ENCODE results near the gene ACSF2.

Gene ACSF2

GRCh38 chr17:50492214-50492613, 66.2 kb downstream of the ACSF2 start:
- Mint-ChIP-seq H3K4me3 (no peak overlapping the region), H3K36me3 (no peaks in the 10 kb centered on the region), H3K27ac (no peak overlapping the region), H3K27me3 (no peaks in the 10 kb centered on the region), H3K4me1 (no peaks in the 10 kb centered on the region), H3K9me3 (no peaks in the 10 kb centered on the region)
- ATAC-seq (ENCODE audit: low read depth) = no peak
- no peak for DNase-seq (ENCODE audit: low spot score in 2 of 2)

GRCh38 chr17:50493744-50494143, 67.7 kb downstream of the ACSF2 start:
- H3K27me3 Mint-ChIP-seq = no peaks in the 10 kb centered on the region
- DNase-seq (ENCODE audit: low spot score in 2 of 2) = no peak
- no peak overlapping the region for H3K4me3 Mint-ChIP-seq
- H3K36me3 Mint-ChIP-seq = no peaks in the 10 kb centered on the region
- no peaks in the 10 kb centered on the region for H3K9me3 Mint-ChIP-seq
- no peak overlapping the region for H3K27ac Mint-ChIP-seq
- ATAC-seq (ENCODE audit: low read depth) = no peak
- H3K4me1 Mint-ChIP-seq = no peaks in the 10 kb centered on the region

GRCh38 chr17:50495217-50495823, 69.3 kb downstream of the ACSF2 start:
- Mint-ChIP-seq H3K9me3 (no peaks in the 10 kb centered on the region), H3K4me3 (no peak overlapping the region), H3K27ac (no peak overlapping the region), H3K4me1 (no peaks in the 10 kb centered on the region), H3K27me3 (no peaks in the 10 kb centered on the region), H3K36me3 (no peaks in the 10 kb centered on the region)
- ATAC-seq (ENCODE audit: low read depth) (no peak), DNase-seq (ENCODE audit: low spot score in 2 of 2) (no peak)

GRCh38 chr17:50495918-50496317, 69.9 kb downstream of the ACSF2 start:
- Mint-ChIP-seq H3K4me1 (no peaks in the 10 kb centered on the region), H3K27ac (no peak overlapping the region), H3K36me3 (no peaks in the 10 kb centered on the region), H3K9me3 (no peaks in the 10 kb centered on the region), H3K4me3 (no peak overlapping the region), H3K27me3 (no peaks in the 10 kb centered on the region)
- DNase-seq (ENCODE audit: low spot score in 2 of 2) (no peak), ATAC-seq (ENCODE audit: low read depth) (no peak)

- no peak overlapping the region for H3K4me3 Mint-ChIP-seq
- DNase-seq (ENCODE audit: low spot score in 2 of 2) (no peak), ATAC-seq (ENCODE audit: low read depth) (no peak)
- no peaks in the 10 kb centered on the region for H3K9me3 Mint-ChIP-seq
- no peak overlapping the region for H3K27ac Mint-ChIP-seq
- H3K36me3 Mint-ChIP-seq = no peaks in the 10 kb centered on the region
- H3K4me1 Mint-ChIP-seq = no peaks in the 10 kb centered on the region
- no peaks in the 10 kb centered on the region for H3K27me3 Mint-ChIP-seq
Measured at GRCh38 chr17:50498021-50498874, 72.2 kb downstream of the ACSF2 start.

GRCh38 chr17:50499270-50499669, 73.3 kb downstream of the ACSF2 start:
- Mint-ChIP-seq H3K4me3 (no peak overlapping the region), H3K4me1 (no peaks in the 10 kb centered on the region), H3K27ac (no peak overlapping the region), H3K36me3 (no peaks in the 10 kb centered on the region), H3K9me3 (no peaks in the 10 kb centered on the region), H3K27me3 (peaks cover 2% of the 10 kb centered on the region)
- ATAC-seq (ENCODE audit: low read depth) = no peak
- no peak for DNase-seq (ENCODE audit: low spot score in 2 of 2)

GRCh38 chr17:50499721-50500120, 73.7 kb downstream of the ACSF2 start:
- ATAC-seq (ENCODE audit: low read depth) = no peak

GRCh38 chr17:50501054-50501453, 75.0 kb downstream of the ACSF2 start:
- no peak overlapping the region for H3K27ac Mint-ChIP-seq
- H3K36me3 Mint-ChIP-seq = no peaks in the 10 kb centered on the region
- no peaks in the 10 kb centered on the region for H3K4me1 Mint-ChIP-seq
- DNase-seq (ENCODE audit: low spot score in 2 of 2) (no peak), ATAC-seq (ENCODE audit: low read depth) (no peak)
- H3K27me3 Mint-ChIP-seq = peaks cover 2% of the 10 kb centered on the region
- no peaks in the 10 kb centered on the region for H3K9me3 Mint-ChIP-seq
- no peak overlapping the region for H3K4me3 Mint-ChIP-seq

More at GRCh38 chr17:50499721-50500120, 73.7 kb downstream of the ACSF2 start:
- H3K9me3 Mint-ChIP-seq = no peaks in the 10 kb centered on the region
- DNase-seq (ENCODE audit: low spot score in 2 of 2) = no peak
- H3K27me3 Mint-ChIP-seq = peaks cover 2% of the 10 kb centered on the region
- no peak overlapping the region for H3K4me3 Mint-ChIP-seq
- no peak overlapping the region for H3K27ac Mint-ChIP-seq
- no peaks in the 10 kb centered on the region for H3K4me1 Mint-ChIP-seq
- no peaks in the 10 kb centered on the region for H3K36me3 Mint-ChIP-seq

- no peak for DNase-seq (ENCODE audit: low spot score in 2 of 2)
- Mint-ChIP-seq H3K27me3 (peaks cover 2% of the 10 kb centered on the region), H3K36me3 (no peaks in the 10 kb centered on the region), H3K4me3 (no peak overlapping the region), H3K27ac (no peak overlapping the region), H3K4me1 (no peaks in the 10 kb centered on the region), H3K9me3 (no peaks in the 10 kb centered on the region)
- ATAC-seq (ENCODE audit: low read depth) = no peak
Measured at GRCh38 chr17:50502301-50502990, 76.4 kb downstream of the ACSF2 start.

- no peak for ATAC-seq (ENCODE audit: low read depth)
- Mint-ChIP-seq H3K27ac (no peak overlapping the region), H3K27me3 (peaks cover 2% of the 10 kb centered on the region), H3K36me3 (no peaks in the 10 kb centered on the region), H3K4me3 (no peak overlapping the region), H3K9me3 (no peaks in the 10 kb centered on the region), H3K4me1 (peaks cover 7% of the 10 kb centered on the region)
- no peak for DNase-seq (ENCODE audit: low spot score in 2 of 2)
Measured at GRCh38 chr17:50505591-50506130, 79.6 kb downstream of the ACSF2 start.

- Mint-ChIP-seq H3K4me1 (peaks cover 7% of the 10 kb centered on the region), H3K9me3 (no peaks in the 10 kb centered on the region), H3K36me3 (no peaks in the 10 kb centered on the region), H3K27me3 (peaks cover 2% of the 10 kb centered on the region), H3K4me3 (no peak overlapping the region), H3K27ac (no peak overlapping the region)
- DNase-seq (ENCODE audit: low spot score in 2 of 2) (no peak), ATAC-seq (ENCODE audit: low read depth) (no peak)
Measured at GRCh38 chr17:50506298-50506697, 80.3 kb downstream of the ACSF2 start.

GRCh38 chr17:50507871-50508572, 82.0 kb downstream of the ACSF2 start, which contains the start of gene MYCBPAP:
TSS of gene MYCBPAP (plus strand) at chr17:50508439. CDS start at chr17:50508675, 236 bp downstream.
- Mint-ChIP-seq H3K4me1 (peaks cover 12% of the 10 kb centered on the region), H3K36me3 (no peaks in the 10 kb centered on the region), H3K4me3 (peak within 1 kb of the TSS; percentile 88), H3K27me3 (peaks cover 9% of the 10 kb centered on the region), H3K9me3 (no peaks in the 10 kb centered on the region), H3K27ac (peak within 1 kb of the TSS; percentile 77)
- ATAC-seq (ENCODE audit: low read depth) (peak; percentile 88), DNase-seq (ENCODE audit: low spot score in 2 of 2) (peak; percentile 71)

- DNase-seq (ENCODE audit: low spot score in 2 of 2) (no peak), ATAC-seq (ENCODE audit: low read depth) (no peak)
- peak overlapping the region; percentile 88 for H3K4me3 Mint-ChIP-seq
- H3K4me1 Mint-ChIP-seq = peaks cover 12% of the 10 kb centered on the region
- no peaks in the 10 kb centered on the region for H3K36me3 Mint-ChIP-seq
- peaks cover 7% of the 10 kb centered on the region for H3K27me3 Mint-ChIP-seq
- no peaks in the 10 kb centered on the region for H3K9me3 Mint-ChIP-seq
- H3K27ac Mint-ChIP-seq = no peak overlapping the region
Measured at GRCh38 chr17:50508573-50509460, 82.8 kb downstream of the ACSF2 start.
